Forelimb muscle (tissue), 1 donor: Measurements from ENCODE around the gene EYS. TPM values are rescaled to one million over a fixed set of nuclear protein-coding genes. Genes with fewer than 3 reads are reported as not detected.
"Not testable (repeated sequence)": the region's sequence is repeated elsewhere in the genome, so short reads cannot be mapped to it uniquely, and the experiment has no call there.

ENCODE experiments used
- DNase-seq: peaks from one replicate; pipeline ENCODE4 v3.0.0-alpha.2; 2013; ENCODE audit warnings: low read depth
- polyA plus RNA-seq: library from polyadenylated mRNA; unstranded; fragments of 120-200 nt; gene quantifications from one replicate; pipeline ENCODE4 v1.2.1, GENCODE V29; 2013; ENCODE audit not compliant: insufficient read length

The EYS gene
- polyA plus RNA-seq, 1 donor = 0.47 TPM

GRCh38 chr6:65461121-65461520 lies 245.9 kb downstream of the EYS start:
- DNase-seq = no peak

- DNase-seq = no peak
Observed at GRCh38 chr6:65452333-65452732, 254.7 kb downstream of the EYS start.

GRCh38 chr6:65450451-65450850 lies 256.6 kb downstream of the EYS start:
- DNase-seq = no peak

GRCh38 chr6:65449926-65450325 lies 257.1 kb downstream of the EYS start:
- DNase-seq = no peak

GRCh38 chr6:65448866-65449265 lies 258.2 kb downstream of the EYS start:
- DNase-seq = no peak

- DNase-seq = no peak
Observed at GRCh38 chr6:65436281-65436680, 270.7 kb downstream of the EYS start.

GRCh38 chr6:65416621-65417020 lies 290.4 kb downstream of the EYS start:
- no peak for DNase-seq

- no peak for DNase-seq
Observed at GRCh38 chr6:65410309-65410708, 296.7 kb downstream of the EYS start.

- DNase-seq = no peak
Observed at GRCh38 chr6:65402564-65402963, 304.5 kb downstream of the EYS start.

- no peak for DNase-seq
Observed at GRCh38 chr6:65399355-65400084, 307.5 kb downstream of the EYS start.

- no peak for DNase-seq
Observed at GRCh38 chr6:65398851-65399250, 308.2 kb downstream of the EYS start.

GRCh38 chr6:65350530-65350929 lies 356.5 kb downstream of the EYS start:
- DNase-seq = no peak

- DNase-seq = not testable (repeated sequence)
Observed at GRCh38 chr6:65302655-65303054, 404.4 kb downstream of the EYS start.

- no peak for DNase-seq
Observed at GRCh38 chr6:65299236-65299635, 407.8 kb downstream of the EYS start.

- no peak for DNase-seq
Observed at GRCh38 chr6:65295812-65296211, 411.2 kb downstream of the EYS start.

- DNase-seq = no peak
Observed at GRCh38 chr6:65289491-65289890, 417.5 kb downstream of the EYS start.

- no peak for DNase-seq
Observed at GRCh38 chr6:65285275-65285674, 421.8 kb downstream of the EYS start.

- no peak for DNase-seq
Observed at GRCh38 chr6:65280060-65280459, 427.0 kb downstream of the EYS start.

- no peak for DNase-seq
Observed at GRCh38 chr6:65262241-65262640, 444.8 kb downstream of the EYS start.

GRCh38 chr6:65259982-65260381 lies 447.0 kb downstream of the EYS start:
- DNase-seq = no peak

GRCh38 chr6:65259059-65259458 lies 448.0 kb downstream of the EYS start:
- DNase-seq = no peak

- no peak for DNase-seq
Observed at GRCh38 chr6:65253041-65253440, 454.0 kb downstream of the EYS start.

- DNase-seq = no peak
Observed at GRCh38 chr6:65248101-65248610, 458.9 kb downstream of the EYS start.

- DNase-seq = no peak
Observed at GRCh38 chr6:65231616-65232015, 475.4 kb downstream of the EYS start.
